Embryonic facial prominence (tissue), 1 donor: ENCODE data around the gene YPEL5.
"Not testable (repeated sequence)": the region's sequence is repeated elsewhere in the genome, so short reads cannot be mapped to it uniquely, and the experiment has no call there.

Experiments used
- DNase-seq: peaks from one replicate; pipeline ENCODE4 v3.0.0-alpha.2; 2016; ENCODE audit errors: extremely low spot score

YPEL5 gene

GRCh38 chr2:30146337-30147195 lies at the start of gene YPEL5:
YPEL5 (plus strand) TSS chr2:30147007; CDS start chr2:30156652, 9,645 bp downstream.
- peak; percentile 99 for DNase-seq

- DNase-seq, result no peak
Measured at GRCh38 chr2:30098266-30099005, 48.4 kb upstream of the YPEL5 start.

GRCh38 chr2:30099366-30099765 lies 47.4 kb upstream of the YPEL5 start:
- DNase-seq, result not testable (repeated sequence)

- DNase-seq, result not testable (repeated sequence)
Measured at GRCh38 chr2:30100691-30101090, 46.1 kb upstream of the YPEL5 start.

GRCh38 chr2:30104307-30104706 lies 42.5 kb upstream of the YPEL5 start:
- no peak for DNase-seq

- DNase-seq, result no peak
Measured at GRCh38 chr2:30105556-30105955, 41.3 kb upstream of the YPEL5 start.

GRCh38 chr2:30106543-30106942 lies 40.3 kb upstream of the YPEL5 start:
- DNase-seq, result no peak

GRCh38 chr2:30108192-30108591 lies 38.6 kb upstream of the YPEL5 start:
- no peak for DNase-seq

GRCh38 chr2:30108851-30109250 lies 38.0 kb upstream of the YPEL5 start:
- DNase-seq, result no peak

GRCh38 chr2:30109856-30110255 lies 37.0 kb upstream of the YPEL5 start:
- no peak for DNase-seq

GRCh38 chr2:30110773-30111172 lies 36.0 kb upstream of the YPEL5 start:
- DNase-seq, result no peak

GRCh38 chr2:30111186-30111585 lies 35.6 kb upstream of the YPEL5 start:
- DNase-seq, result not testable (repeated sequence)

- no peak for DNase-seq
Measured at GRCh38 chr2:30112561-30112960, 34.2 kb upstream of the YPEL5 start.

GRCh38 chr2:30113617-30114293 lies 33.1 kb upstream of the YPEL5 start:
- no peak for DNase-seq

- peak; percentile 29 for DNase-seq
Measured at GRCh38 chr2:30115141-30115980, 31.4 kb upstream of the YPEL5 start.

- no peak for DNase-seq
Measured at GRCh38 chr2:30115981-30116285, 30.9 kb upstream of the YPEL5 start.

GRCh38 chr2:30122362-30122761 lies 24.4 kb upstream of the YPEL5 start:
- DNase-seq, result no peak

- DNase-seq, result no peak
Measured at GRCh38 chr2:30127016-30127893, 19.6 kb upstream of the YPEL5 start.

- no peak for DNase-seq
Measured at GRCh38 chr2:30134582-30134981, 12.2 kb upstream of the YPEL5 start.

- DNase-seq, result no peak
Measured at GRCh38 chr2:30135541-30135940, 11.3 kb upstream of the YPEL5 start.
